Kidney (tissue), 14 donors: ENCODE data around the gene THEMIS. TPM values are rescaled to one million over a fixed set of nuclear protein-coding genes. Genes with fewer than 3 reads are reported as not detected.

Experiments
- DNase-seq, 5 donors: peaks; one replicate each; pipeline ENCODE4 v3.0.0-alpha.2; 2013 to 2020
- FAIRE-seq: peaks from 2 replicates; lab custom pipeline; 2012; peaks lifted over from hg19 to GRCh38; lab: Jason Lieb, UNC
- H3K27ac ChIP-seq, 2 donors: one replicate each; pipeline ENCODE4 v1.7.0; 2013; ENCODE audit warnings: low read depth in 2 of 2, low read length in 2 of 2, inconsistent platforms in 1 of 2
- H3K27me3 ChIP-seq: one replicate; pipeline ENCODE4 v1.7.1; 2013; ENCODE audit warnings: low read length, inconsistent platforms; ENCODE audit not compliant: control insufficient read depth, insufficient read depth
- H3K36me3 ChIP-seq, 3 donors: one replicate each; pipeline versions ENCODE4 v1.7.0 to v1.7.1; 2013; ENCODE audit warnings: low read length in 3 of 3, control low read depth in 1 of 3, inconsistent platforms in 1 of 3; ENCODE audit not compliant: insufficient read depth in 3 of 3, control insufficient read depth in 2 of 3
- H3K4me1 ChIP-seq, 3 donors: one replicate each; pipeline versions ENCODE4 v1.7.0 to v1.7.1; 2013; ENCODE audit warnings: low read length in 3 of 3, inconsistent platforms in 1 of 3, low read depth in 1 of 3; ENCODE audit not compliant: control insufficient read depth in 2 of 3, insufficient read depth in 2 of 3
- H3K4me3 ChIP-seq, 3 donors: one replicate each; pipeline versions ENCODE4 v1.7.0 to v1.8.1; 2013; ENCODE audit warnings: low read length in 3 of 3, control low read depth in 1 of 3, inconsistent platforms in 1 of 3
- H3K9ac ChIP-seq, 3 donors: one replicate each; pipeline versions ENCODE4 v1.7.0 to v1.7.1; 2013; ENCODE audit warnings: low read length in 3 of 3, control low read depth in 1 of 3, inconsistent platforms in 1 of 3
- H3K9me3 ChIP-seq, 3 donors: one replicate each; pipeline versions ENCODE4 v1.7.0 to v1.7.1; 2013; ENCODE audit warnings: low read length in 3 of 3, control low read depth in 1 of 3, inconsistent platforms in 1 of 3; ENCODE audit not compliant: control insufficient read depth in 2 of 3, insufficient read depth in 1 of 3
- CTCF ChIP-seq: IDR thresholded peaks from 3 replicates; pipeline ENCODE4 v1.5.1; 2012; ENCODE audit warnings: mild to moderate bottlenecking, moderate library complexity, borderline replicate concordance; ENCODE audit not compliant: insufficient read depth; ENCODE audit errors: extremely low read depth
- intact Hi-C: fragments of 100-400 bp; cut with DNase I; formaldehyde crosslinking; loops from one replicate; pipeline ENCODE4 v1.11.1; 2022
- polyA plus RNA-seq: library from polyadenylated mRNA; stranded (reverse); fragments of 350-450 nt; fragmentation: Illumina TruSeq; extraction: RNeasy Lipid Tissue Mini Kit (QIAGEN cat#74804); gene quantifications from one replicate; pipeline ENCODE4 v1.2.3, GENCODE V29; 2014; ENCODE audit warnings: low read depth, low replicate concordance; ENCODE audit not compliant: insufficient read depth
- total RNA-seq: library from RNA; stranded (reverse); fragmentation: NEBNext Ultra II Directional; extraction: Animal tissue kit (Norgen Biotek cat#: 25700); gene quantifications from one replicate; pipeline ENCODE4 v1.2.1, GENCODE V29; 2021
- donor health status: control.
- donor health status: control.
- donor health status: control.
- donor health status: control.
- donor health status: control.
- donor health status: DM: yes; HTN: yes; CAD: no.
- donor health status: Normal renal cell carcinoma (clear cell type).

The THEMIS gene
- total and polyA plus RNA-seq, 2 donors from 2014 or later: 3.3 TPM; not detected in 1

DNA sequence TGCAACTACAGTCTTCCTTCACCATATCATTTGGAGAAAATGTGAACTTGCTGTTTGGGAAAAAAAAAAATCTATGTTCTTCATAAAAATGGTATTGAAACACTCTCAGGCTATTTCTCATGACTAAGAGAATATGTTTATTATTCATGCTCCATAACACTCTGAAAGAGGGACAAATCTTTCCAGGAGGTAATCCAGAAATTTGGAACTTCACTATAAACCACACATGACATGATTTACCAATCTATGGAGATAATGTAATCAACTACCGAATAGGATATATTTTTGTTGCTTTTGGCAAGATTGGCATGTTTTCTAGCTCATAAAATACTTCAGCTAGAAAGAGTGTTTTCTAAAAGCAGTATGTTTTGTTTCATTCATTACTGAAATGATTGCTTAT lies 56.3 kb downstream of the THEMIS start:
- intact Hi-C loops: no loop called here
- Histone ChIP-seq H3K4me1 (no peaks in the 10 kb centered on the region), H3K9ac (no peak overlapping the region), H3K9me3 (no peaks in the 10 kb centered on the region), H3K36me3 (no peaks in the 10 kb centered on the region), H3K27ac (no peak overlapping the region), H3K27me3 (no peaks in the 10 kb centered on the region), H3K4me3 (no peak overlapping the region)
- no peak for DNase-seq
- no peak for TF ChIP-seq CTCF
- FAIRE-seq: no peak

GRCh38 chr6:127843582-127843981 lies 57.3 kb downstream of the THEMIS start:
- TF ChIP-seq CTCF: no peak

GRCh38 chr6:127842562-127842961 lies 58.3 kb downstream of the THEMIS start:
- no peak overlapping the region for H3K27ac ChIP-seq
- FAIRE-seq (no peak), DNase-seq (no peak)
- H3K9me3 ChIP-seq: no peaks in the 10 kb centered on the region
- no peaks in the 10 kb centered on the region for H3K4me1 ChIP-seq
- no peak overlapping the region for H3K9ac ChIP-seq
- no peaks in the 10 kb centered on the region for H3K27me3 ChIP-seq
- no peaks in the 10 kb centered on the region for H3K36me3 ChIP-seq
- intact Hi-C loops: no loop called here
- no peak overlapping the region for H3K4me3 ChIP-seq
- TF ChIP-seq CTCF: no peak

More at GRCh38 chr6:127843582-127843981, 57.3 kb downstream of the THEMIS start:
- Histone ChIP-seq H3K9ac (no peak overlapping the region), H3K27ac (no peak overlapping the region), H3K27me3 (no peaks in the 10 kb centered on the region), H3K4me1 (no peaks in the 10 kb centered on the region), H3K9me3 (no peaks in the 10 kb centered on the region), H3K4me3 (no peak overlapping the region), H3K36me3 (no peaks in the 10 kb centered on the region)
- no peak for FAIRE-seq
- intact Hi-C loops: no loop called here
- DNase-seq: no peak

GRCh38 chr6:127841811-127842210 lies 59.0 kb downstream of the THEMIS start:
- no peaks in the 10 kb centered on the region for H3K9me3 ChIP-seq
- no peak overlapping the region for H3K9ac ChIP-seq
- TF ChIP-seq CTCF: no peak
- intact Hi-C loops: no loop called here
- no peaks in the 10 kb centered on the region for H3K27me3 ChIP-seq
- H3K4me3 ChIP-seq: no peak overlapping the region
- DNase-seq (no peak), FAIRE-seq (no peak)
- no peak overlapping the region for H3K27ac ChIP-seq
- H3K36me3 ChIP-seq: no peaks in the 10 kb centered on the region
- no peaks in the 10 kb centered on the region for H3K4me1 ChIP-seq
